Measurements from ENCODE around the gene FOXN3.
A peak's percentile ranks its signal among the peaks of the same experiment; 100 is the strongest.

The FOXN3 gene

GRCh38 chr14:89430391-89431236, 13.6 kb upstream of the FOXN3 start:
- DNase-seq: no peak

- peak; percentile 78 for DNase-seq
These were observed 12.5 kb upstream of the FOXN3 start for GRCh38 chr14:89429199-89430181.

GRCh38 chr14:89428546-89429198, 11.6 kb upstream of the FOXN3 start:
- DNase-seq: no peak

GRCh38 chr14:89428173-89428523, 11.1 kb upstream of the FOXN3 start:
- no peak for DNase-seq

GRCh38 chr14:89427426-89428172, 10.6 kb upstream of the FOXN3 start:
- no peak for DNase-seq

GRCh38 chr14:89425931-89426330, 8.9 kb upstream of the FOXN3 start:
- DNase-seq: no peak

- DNase-seq: no peak
These were observed 7.2 kb upstream of the FOXN3 start for GRCh38 chr14:89424241-89424640.

GRCh38 chr14:89422952-89423345, 5.9 kb upstream of the FOXN3 start:
- no peak for DNase-seq

- peak; percentile 70 for DNase-seq
These were observed 5.3 kb upstream of the FOXN3 start for GRCh38 chr14:89422181-89422951.

GRCh38 chr14:89420502-89420901, 3.5 kb upstream of the FOXN3 start:
- DNase-seq: no peak

- DNase-seq: no peak
These were observed 3.0 kb upstream of the FOXN3 start for GRCh38 chr14:89419973-89420482.

GRCh38 chr14:89418976-89419375, 1.9 kb upstream of the FOXN3 start:
- DNase-seq: no peak

GRCh38 chr14:89418452-89418851, 1.4 kb upstream of the FOXN3 start:
- peak; percentile 68 for DNase-seq

GRCh38 chr14:89417465-89418225, 612 bp upstream of the FOXN3 start:
- peak; percentile 91 for DNase-seq

- DNase-seq: peak; percentile 100
These were observed 734 bp downstream of the FOXN3 start for GRCh38 chr14:89416002-89416995.

- DNase-seq: no peak
These were observed 1.9 kb downstream of the FOXN3 start for GRCh38 chr14:89415159-89415558.

- DNase-seq: no peak
These were observed 5.1 kb downstream of the FOXN3 start for GRCh38 chr14:89411976-89412375.

- DNase-seq: no peak
These were observed 7.1 kb downstream of the FOXN3 start for GRCh38 chr14:89409961-89410360.

Data from activated CD8-positive, alpha-beta memory T cell treated with anti-CD3 and anti-CD28 coated beads for 24 hours (primary cell).